Measurements from ENCODE around the gene HMX3. TPM values are rescaled to one million over a fixed set of nuclear protein-coding genes. Genes with fewer than 3 reads are reported as not detected.

Gene HMX3
- total RNA-seq, result under 1 TPM in 1 of 9 donors, not detected in 8; 0.27 TPM
- not detected for polyA plus RNA-seq
- long read RNA-seq, donor 1, result 0 reads
- long read RNA-seq, donor 2, result 0 reads
- long read RNA-seq, donor 3, result 0 reads

- Histone ChIP-seq H3K27me3 (peaks cover 86 to 100% (median 99%) of the 10 kb centered on the region in 9 donors), H3K4me1 (peaks cover 9 to 66% (median 44%) of the 10 kb centered on the region in 12 donors)
Observed at GRCh38 chr10:123135415-123136141, at the start of gene HMX3. Gene HMX3 (plus strand): TSS chr10:123135970. CDS start chr10:123136051, 81 bp downstream.

GRCh38 chr10:123086281-123086680 lies 49.5 kb upstream of the HMX3 start:
- H3K4me3 ChIP-seq, result no peak overlapping the region
- H3K9me3 ChIP-seq, result no peaks in the 10 kb centered on the region
- no peaks in the 10 kb centered on the region for H3K4me1 ChIP-seq
- no peak for ATAC-seq
- H3K27ac ChIP-seq, result no peak overlapping the region
- TF ChIP-seq CTCF (IDR thresholded peaks at IDR 0.05), result no peak
- TF ChIP-seq POLR2A (IDR thresholded peaks at IDR 0.05), result no peak
- intact Hi-C loops (cut with DNase I), result no loop called here
- no peak for DNase-seq
- H3K36me3 ChIP-seq, result no peaks in the 10 kb centered on the region
- WGBS, 4 donors, result 76 to 90% (median 81%) methylated on average over 7 of the region's 7 CpGs
- peaks cover 0 to 7% (median 0%) of the 10 kb centered on the region in 9 donors for H3K27me3 ChIP-seq

More at GRCh38 chr10:123135415-123136141, at the start of gene HMX3:
- Histone ChIP-seq H3K9me3 (no peaks in the 10 kb centered on the region), H3K4me3 (peak within 1 kb of the TSS; percentile 19 to 56 (median 46)), H3K27ac (no peak within 1 kb of the TSS), H3K36me3 (no peaks in the 10 kb centered on the region)
- intact Hi-C loops (cut with DNase I), result loop anchor here in 2 of 10 donors (10.0 kb wide), 2 partner anchors 249 to 829 kb away; no protein-coding TSS in a partner anchor
- 1% methylated on average over 36 to 76 of the region's 76 CpGs for WGBS, 4 donors
- ATAC-seq (no peak), DNase-seq (no peak)
- TF ChIP-seq CTCF (IDR thresholded peaks at IDR 0.05), result no peak

- Histone ChIP-seq H3K36me3 (no peaks in the 10 kb centered on the region), H3K27me3 (peaks cover 0 to 7% (median 0%) of the 10 kb centered on the region in 9 donors), H3K4me3 (no peak overlapping the region), H3K27ac (no peak overlapping the region), H3K4me1 (no peaks in the 10 kb centered on the region), H3K9me3 (no peaks in the 10 kb centered on the region)
- intact Hi-C loops (cut with DNase I), result no loop called here
- 89 to 96% (median 92%) methylated on average over 4 of the region's 4 CpGs for WGBS, 4 donors
- no peak for TF ChIP-seq CTCF (IDR thresholded peaks at IDR 0.05)
- no peak for TF ChIP-seq POLR2A (IDR thresholded peaks at IDR 0.05)
- ATAC-seq (no peak), DNase-seq (no peak)
Observed at GRCh38 chr10:123087348-123087747, 48.4 kb upstream of the HMX3 start.

GRCh38 chr10:123087786-123088185 lies 48.0 kb upstream of the HMX3 start:
- TF ChIP-seq POLR2A (IDR thresholded peaks at IDR 0.05), result no peak
- no peak for TF ChIP-seq CTCF (IDR thresholded peaks at IDR 0.05)
- ATAC-seq (no peak), DNase-seq (no peak)
- H3K4me3 ChIP-seq, result no peak overlapping the region
- no peaks in the 10 kb centered on the region for H3K4me1 ChIP-seq
- peaks cover 0 to 7% (median 0%) of the 10 kb centered on the region in 9 donors for H3K27me3 ChIP-seq
- no peak overlapping the region for H3K27ac ChIP-seq
- no peaks in the 10 kb centered on the region for H3K9me3 ChIP-seq
- intact Hi-C loops (cut with DNase I), result no loop called here
- H3K36me3 ChIP-seq, result no peaks in the 10 kb centered on the region
- 52 to 61% (median 57%) methylated on average over 3 of the region's 3 CpGs for WGBS, 4 donors
